Pancreas (tissue), 10 donors: ENCODE data around the gene MED4. TPM values are rescaled to one million over a fixed set of nuclear protein-coding genes. Genes with fewer than 3 reads are reported as not detected.

ENCODE experiments used
- ATAC-seq, 4 donors: fragments of 200-7000 bp; cut with Tn5 transposase; one replicate each; pipeline versions ENCODE4 v1.8.0 to v1.9.1; 2020; ENCODE audit warnings: mild to moderate bottlenecking in 4 of 4, moderate library complexity in 4 of 4
- DNase-seq, 6 donors: peaks; one replicate each; pipeline ENCODE4 v3.0.0-alpha.2; 2020
- FAIRE-seq: peaks from 2 replicates; lab custom pipeline; 2012; peaks lifted over from hg19 to GRCh38; lab: Jason Lieb, UNC
- H3K27ac ChIP-seq, 4 donors: fragments of 200-600 bp; sonication (generic); 1 replicate in 3 of 4; 2 replicates in 1 of 4; pipeline versions ENCODE4 v1.5.0 to v1.8.0; 2020
- H3K27me3 ChIP-seq, 4 donors: fragments of 200-600 bp; one replicate each; pipeline ENCODE4 v1.8.0; 2021
- H3K36me3 ChIP-seq, 3 donors: fragments of 200-600 bp; sonication (generic) in 1 of 3; one replicate each; pipeline versions ENCODE4 v1.5.0 to v1.8.0; 2020 to 2021
- H3K4me1 ChIP-seq, 3 donors: fragments of 200-600 bp; one replicate each; pipeline ENCODE4 v1.8.0; 2021
- H3K4me3 ChIP-seq, 4 donors: fragments of 200-600 bp; sonication (generic) in 2 of 4; one replicate each; pipeline versions ENCODE4 v1.5.0 to v1.8.0; 2020 to 2021
- H3K9me3 ChIP-seq, 4 donors: fragments of 200-600 bp; one replicate each; pipeline ENCODE4 v1.8.0; 2021
- WGBS, 2 donors: extraction: QIAGEN DNeasy Blood & Tissue Kit; methylation state at CpG; one replicate each; pipeline ENCODE4 v1.1.7; 2013; 5-methylcytosine and 5-hydroxymethylcytosine counted together
- intact Hi-C, 3 donors: fragments of 100-400 bp; cut with DNase I; formaldehyde crosslinking; loops; one replicate each; pipeline versions ENCODE4 v1.11.1 to v1.14.2; 2022
- polyA plus RNA-seq, 2 donors: library from polyadenylated mRNA; stranded (reverse); fragments of 200-250 nt; gene quantifications; one replicate each; pipeline ENCODE4 v1.2.3, GENCODE V29; 2013
- total RNA-seq, 6 donors: library from RNA; stranded (reverse); fragmentation: NEBNext Ultra II Directional in 4 of 6; extraction: Animal tissue kit (Norgen Biotek cat#: 25700) in 4 of 6; gene quantifications; one replicate each; pipeline versions ENCODE4 v1.2.1 to v1.2.4, GENCODE V29; 2021 to 2023
- TF ChIP-seq, protein P1 (sequence below), 4 donors: fragments of 200-600 bp; sonication (generic) in 3 of 4; IDR thresholded peaks; one replicate each; pipeline versions ENCODE4 v1.5.0 to v1.8.0; 2021; ENCODE audit warnings: antibody characterized with exemption in 4 of 4
- donor health status: healthy with polysubstance abuse.
- donor health status: DM: no; HTN: no; CAD: no; lungs with moderate emphysema.
- donor health status: DM: no; HTN: no; CAD: no.
- donor health status: control.
- donor health status: control.
- donor health status: Bipolar disorder and iron deficiency.
- donor health status: DM: yes; HTN: yes; CAD: no.
- donor health status: DM: no; HTN: no; CAD: no.
- donor health status: DM: no; HTN: no; CAD: no.
- donor health status: DM: yes; HTN: yes; CAD: no.

The MED4 gene
- total and polyA plus RNA-seq, 8 donors = 12.0 to 34.9 (median 16.4) TPM

GRCh38 chr13:48055712-48056111 is 39.2 kb downstream of the MED4 start:
- FAIRE-seq = no peak
- intact Hi-C loops = no loop called here
- Histone ChIP-seq H3K9me3 (no peaks in the 10 kb centered on the region), H3K27ac (no peak overlapping the region), H3K36me3 (peaks cover 0 to 14% (median 0%) of the 10 kb centered on the region in 3 donors), H3K4me1 (no peaks in the 10 kb centered on the region), H3K4me3 (no peak overlapping the region), H3K27me3 (no peaks in the 10 kb centered on the region)
- no peak for ATAC-seq
- DNase-seq = no peak
- 91 to 95% methylated on average over 5 of the region's 5 CpGs for WGBS, 2 donors
- TF ChIP-seq, protein P1, sequence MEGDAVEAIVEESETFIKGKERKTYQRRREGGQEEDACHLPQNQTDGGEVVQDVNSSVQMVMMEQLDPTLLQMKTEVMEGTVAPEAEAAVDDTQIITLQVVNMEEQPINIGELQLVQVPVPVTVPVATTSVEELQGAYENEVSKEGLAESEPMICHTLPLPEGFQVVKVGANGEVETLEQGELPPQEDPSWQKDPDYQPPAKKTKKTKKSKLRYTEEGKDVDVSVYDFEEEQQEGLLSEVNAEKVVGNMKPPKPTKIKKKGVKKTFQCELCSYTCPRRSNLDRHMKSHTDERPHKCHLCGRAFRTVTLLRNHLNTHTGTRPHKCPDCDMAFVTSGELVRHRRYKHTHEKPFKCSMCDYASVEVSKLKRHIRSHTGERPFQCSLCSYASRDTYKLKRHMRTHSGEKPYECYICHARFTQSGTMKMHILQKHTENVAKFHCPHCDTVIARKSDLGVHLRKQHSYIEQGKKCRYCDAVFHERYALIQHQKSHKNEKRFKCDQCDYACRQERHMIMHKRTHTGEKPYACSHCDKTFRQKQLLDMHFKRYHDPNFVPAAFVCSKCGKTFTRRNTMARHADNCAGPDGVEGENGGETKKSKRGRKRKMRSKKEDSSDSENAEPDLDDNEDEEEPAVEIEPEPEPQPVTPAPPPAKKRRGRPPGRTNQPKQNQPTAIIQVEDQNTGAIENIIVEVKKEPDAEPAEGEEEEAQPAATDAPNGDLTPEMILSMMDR (IDR thresholded peaks at IDR 0.05) = no peak

DNA sequence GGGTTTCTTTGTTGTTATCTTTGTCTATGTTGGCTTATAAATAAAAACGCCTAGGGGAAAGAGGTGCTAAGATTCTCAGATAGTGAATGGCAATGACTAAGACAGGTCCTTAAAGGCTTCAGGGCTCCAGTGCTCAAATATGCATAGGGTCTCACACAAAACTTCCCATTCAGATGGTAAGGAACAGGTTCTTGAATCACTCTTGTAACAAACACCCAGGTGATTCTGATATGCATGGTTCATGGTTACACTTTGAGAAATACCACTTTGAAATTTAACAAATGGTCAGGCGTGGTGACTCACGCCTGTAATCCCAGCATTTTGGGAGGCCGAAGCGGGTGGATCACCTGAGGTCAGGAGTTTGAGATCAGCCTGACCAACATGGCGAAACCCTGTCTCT is 40.3 kb downstream of the MED4 start:
- TF ChIP-seq, protein P1 (IDR thresholded peaks at IDR 0.05) = no peak
- no peak for ATAC-seq
- Histone ChIP-seq H3K36me3 (peaks cover 0 to 14% (median 0%) of the 10 kb centered on the region in 3 donors), H3K27ac (no peak overlapping the region), H3K27me3 (no peaks in the 10 kb centered on the region), H3K4me3 (no peak overlapping the region), H3K9me3 (no peaks in the 10 kb centered on the region), H3K4me1 (no peaks in the 10 kb centered on the region)
- no peak for FAIRE-seq
- intact Hi-C loops = no loop called here
- WGBS, 2 donors = 93% methylated on average over 6 of the region's 6 CpGs
- no peak for DNase-seq

DNA sequence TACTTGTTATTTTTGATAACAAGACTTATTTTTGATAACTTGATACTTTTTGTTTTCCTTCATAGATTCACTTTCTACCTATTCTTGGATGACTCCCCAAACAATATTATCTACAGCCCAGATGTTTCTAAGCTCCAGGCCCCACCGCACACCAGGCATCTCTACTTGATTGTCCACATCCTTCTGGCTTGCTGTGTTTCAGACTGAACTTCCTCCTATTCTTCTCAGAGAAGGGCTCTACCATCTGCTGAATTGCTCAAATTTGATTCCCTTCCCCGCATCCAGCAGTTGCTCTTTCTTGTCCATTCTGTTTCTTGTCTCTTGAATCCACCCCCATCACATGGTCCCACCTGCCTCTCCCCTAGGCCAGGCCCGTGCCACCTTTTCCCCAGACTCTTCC is 44.4 kb downstream of the MED4 start:
- TF ChIP-seq, protein P1 (IDR thresholded peaks at IDR 0.05) = no peak
- H3K27ac ChIP-seq = no peak overlapping the region
- H3K9me3 ChIP-seq = no peaks in the 10 kb centered on the region
- no peak overlapping the region for H3K4me3 ChIP-seq
- 89 to 99% methylated on average over 3 of the region's 3 CpGs for WGBS, 2 donors
- DNase-seq (no peak), FAIRE-seq (no peak), ATAC-seq (no peak)
- H3K4me1 ChIP-seq = no peaks in the 10 kb centered on the region
- intact Hi-C loops = no loop called here
- no peaks in the 10 kb centered on the region for H3K27me3 ChIP-seq
- H3K36me3 ChIP-seq = peaks cover 0 to 14% (median 0%) of the 10 kb centered on the region in 3 donors

DNA sequence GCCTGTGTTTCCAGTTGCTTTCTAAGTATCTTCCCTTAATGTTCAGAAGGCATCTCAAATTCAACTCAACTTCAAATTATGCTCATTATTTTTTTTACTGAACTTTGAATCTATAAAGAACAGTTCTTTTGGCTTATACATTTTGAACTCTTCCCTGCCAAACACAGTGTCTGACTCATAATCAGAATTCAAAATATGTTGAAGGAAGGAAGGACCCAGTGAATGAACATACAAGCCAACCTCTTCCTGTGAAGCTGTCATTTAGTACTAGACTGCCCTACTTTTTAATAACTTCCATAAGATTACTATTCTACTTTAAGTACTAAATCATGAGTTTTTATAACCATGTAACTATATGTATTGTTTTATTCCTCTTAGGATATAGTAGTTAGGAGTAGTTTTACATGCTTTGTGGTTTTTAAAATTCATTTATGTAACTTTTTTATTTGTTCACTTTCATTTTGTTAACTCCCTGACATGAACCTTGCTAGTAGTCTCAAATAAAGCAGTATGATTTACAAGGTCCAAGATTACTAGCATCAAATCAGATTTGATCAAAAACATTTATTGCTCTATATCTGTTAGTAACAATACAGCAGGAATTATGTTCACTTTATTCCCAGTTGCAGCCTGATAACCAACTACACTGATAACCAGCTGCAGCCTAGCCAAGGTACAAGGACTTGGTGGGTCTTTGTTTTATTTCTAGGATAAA is 51.0 kb downstream of the MED4 start:
- ATAC-seq (no peak), FAIRE-seq (no peak), DNase-seq (no peak)
- intact Hi-C loops = no loop called here
- H3K4me3 ChIP-seq = no peak overlapping the region
- no peaks in the 10 kb centered on the region for H3K9me3 ChIP-seq
- TF ChIP-seq, protein P1 (IDR thresholded peaks at IDR 0.05) = no peak
- H3K36me3 ChIP-seq = no peaks in the 10 kb centered on the region
- no peaks in the 10 kb centered on the region for H3K27me3 ChIP-seq
- H3K27ac ChIP-seq = no peak overlapping the region
- H3K4me1 ChIP-seq = no peaks in the 10 kb centered on the region

DNA sequence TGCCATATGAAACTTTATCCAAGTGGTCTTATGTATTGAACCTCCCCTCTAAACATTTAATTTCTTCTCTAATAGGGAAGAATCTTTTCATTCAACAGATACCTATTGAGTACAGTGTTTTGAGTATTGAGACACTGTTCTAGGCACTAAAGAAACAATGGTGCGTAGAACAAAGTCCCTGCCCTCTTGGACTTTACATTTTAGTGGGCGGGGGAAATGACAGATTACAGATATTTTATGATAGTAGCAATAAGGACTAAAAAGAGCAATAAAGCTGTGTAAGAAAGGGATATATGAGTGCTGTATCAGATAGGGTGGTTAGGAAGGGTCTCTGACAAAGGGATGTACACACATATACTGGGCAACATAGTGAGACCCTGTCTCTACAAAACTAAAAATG is 52.0 kb downstream of the MED4 start:
- WGBS, 2 donors = 95 to 100% methylated on average over 2 of the region's 2 CpGs
- ATAC-seq (no peak), FAIRE-seq (no peak), DNase-seq (no peak)
- no peak overlapping the region for H3K27ac ChIP-seq
- intact Hi-C loops = no loop called here
- H3K4me3 ChIP-seq = no peak overlapping the region
- TF ChIP-seq, protein P1 (IDR thresholded peaks at IDR 0.05) = no peak
- H3K36me3 ChIP-seq = no peaks in the 10 kb centered on the region
- H3K4me1 ChIP-seq = no peaks in the 10 kb centered on the region
- H3K27me3 ChIP-seq = no peaks in the 10 kb centered on the region
- H3K9me3 ChIP-seq = no peaks in the 10 kb centered on the region
